Stimulated activated naive CD4-positive, alpha-beta T cell treated with Interleukin-2 at 50 U/mL for 16 hours (primary cell): ENCODE measurements around the gene NRBP1.

Source experiments
- DNase-seq: peaks from one replicate; lab custom pipeline; 2025; lab: John Stamatoyannopoulos, UW

Gene NRBP1

GRCh38 chr2:27428213-27428977 is at the start of gene NRBP1:
Gene NRBP1 (plus strand): TSS chr2:27428631. CDS start chr2:27433274, 4,643 bp downstream.
- DNase-seq = peak; percentile 90

- no peak for DNase-seq
Measured at GRCh38 chr2:27378809-27379290, 49.6 kb upstream of the NRBP1 start.

- DNase-seq = no peak
Measured at GRCh38 chr2:27379383-27379835, 49.0 kb upstream of the NRBP1 start.

- DNase-seq = peak; percentile 63
Measured at GRCh38 chr2:27379836-27380625, 48.4 kb upstream of the NRBP1 start.

GRCh38 chr2:27380626-27381545 is 47.5 kb upstream of the NRBP1 start, which contains the start of gene ZNF513:
Gene ZNF513 (minus strand): TSS chr2:27380734. CDS start chr2:27380526, 208 bp downstream.
- peak; percentile 83 for DNase-seq

GRCh38 chr2:27381577-27382181 is 46.8 kb upstream of the NRBP1 start:
- DNase-seq = no peak

GRCh38 chr2:27390822-27391679 is 37.4 kb upstream of the NRBP1 start:
- no peak for DNase-seq

GRCh38 chr2:27393225-27393624 is 35.2 kb upstream of the NRBP1 start:
- DNase-seq = no peak

- no peak for DNase-seq
Measured at GRCh38 chr2:27398962-27399361, 29.5 kb upstream of the NRBP1 start.

- no peak for DNase-seq
Measured at GRCh38 chr2:27400348-27401135, 27.9 kb upstream of the NRBP1 start.

- DNase-seq = no peak
Measured at GRCh38 chr2:27407798-27408491, 20.5 kb upstream of the NRBP1 start.

- DNase-seq = peak; percentile 24
Measured at GRCh38 chr2:27408601-27409320, 19.7 kb upstream of the NRBP1 start.

- DNase-seq = peak; percentile 95
Measured at GRCh38 chr2:27409321-27410073, 18.9 kb upstream of the NRBP1 start, which contains the start of gene PPM1G. Gene PPM1G (minus strand): TSS chr2:27409591. CDS start chr2:27409422, 169 bp downstream.

GRCh38 chr2:27412419-27413152 is 15.8 kb upstream of the NRBP1 start:
- no peak for DNase-seq

GRCh38 chr2:27416151-27416550 is 12.3 kb upstream of the NRBP1 start:
- DNase-seq = no peak

GRCh38 chr2:27420996-27421395 is 7.4 kb upstream of the NRBP1 start:
- DNase-seq = no peak
